HepG2 (cell line): ENCODE results near the gene ZNF562. TPM values are rescaled to one million over a fixed set of nuclear protein-coding genes. Genes with fewer than 3 reads are reported as not detected.

Experiments used
- BHLHE40 ChIP-seq: IDR thresholded peaks from 2 replicates; pipeline ENCODE4 v1.6.1; 2011; ENCODE audit warnings: low read length, improper control_type of control experiment
- CBX5 ChIP-seq: sonication (generic); formaldehyde crosslinking; IDR thresholded peaks from 2 replicates; pipeline ENCODE4 v1.4.0; 2020; ENCODE audit warnings: missing genetic modification reagents, borderline replicate concordance
- FOSL2 ChIP-seq: sonication (generic); formaldehyde crosslinking; IDR thresholded peaks from 2 replicates; pipeline ENCODE4 v1.4.0; 2020; ENCODE audit warnings: missing genetic modification reagents
- HDAC1 ChIP-seq: sonication (generic); formaldehyde crosslinking; IDR thresholded peaks from 2 replicates; pipeline ENCODE4 v1.5.1; 2020; ENCODE audit warnings: mild to moderate bottlenecking, missing genetic modification reagents
- HOXD1 ChIP-seq: sonication (generic); formaldehyde crosslinking; IDR thresholded peaks from 2 replicates; pipeline ENCODE4 v1.5.0; 2020; ENCODE audit warnings: missing genetic modification reagents
- KLF15 ChIP-seq: sonication (generic); formaldehyde crosslinking; IDR thresholded peaks from 2 replicates; pipeline ENCODE4 v1.8.1; 2023; ENCODE audit warnings: borderline replicate concordance, mild to moderate bottlenecking, inconsistent platforms, missing genetic modification reagents, mixed read lengths
- MED8 ChIP-seq: sonication (generic); formaldehyde crosslinking; IDR thresholded peaks from 2 replicates; pipeline ENCODE4 v1.8.1; 2023; ENCODE audit warnings: mild to moderate bottlenecking, missing genetic modification reagents; ENCODE audit not compliant: insufficient replicate concordance
- POGK ChIP-seq: sonication (generic); formaldehyde crosslinking; conservative IDR thresholded peaks from 2 replicates; pipeline ENCODE4 v1.8.0; 2022; ENCODE audit warnings: mild to moderate bottlenecking, moderate library complexity, missing genetic modification reagents
- SNAPC4 ChIP-seq: sonication (generic); formaldehyde crosslinking; IDR thresholded peaks from 2 replicates; pipeline ENCODE4 v1.4.0; 2020; ENCODE audit warnings: mild to moderate bottlenecking, missing genetic modification reagents
- SP2 ChIP-seq: sonication (generic); formaldehyde crosslinking; IDR thresholded peaks from 2 replicates; pipeline ENCODE4 v1.5.1; 2020; ENCODE audit warnings: mild to moderate bottlenecking, missing genetic modification reagents
- YEATS2 ChIP-seq: sonication (generic); formaldehyde crosslinking; IDR thresholded peaks from 2 replicates; pipeline ENCODE4 v1.4.0; 2020; ENCODE audit warnings: missing genetic modification reagents, borderline replicate concordance
- ZBTB21 ChIP-seq: sonication (generic); formaldehyde crosslinking; IDR thresholded peaks from 2 replicates; pipeline ENCODE4 v1.4.0; 2020; ENCODE audit warnings: missing genetic modification reagents
- ZBTB37 ChIP-seq: sonication (generic); formaldehyde crosslinking; IDR thresholded peaks from 2 replicates; pipeline ENCODE4 v1.4.0; 2020; ENCODE audit warnings: mild to moderate bottlenecking, missing genetic modification reagents
- ZNF547 ChIP-seq: sonication (generic); formaldehyde crosslinking; IDR thresholded peaks from 2 replicates; pipeline ENCODE4 v1.5.1; 2020; ENCODE audit warnings: mild to moderate bottlenecking, missing genetic modification reagents
- ZNF598 ChIP-seq: sonication (generic); formaldehyde crosslinking; IDR thresholded peaks from 2 replicates; pipeline ENCODE4 v1.5.1; 2020; ENCODE audit warnings: mild to moderate bottlenecking, missing genetic modification reagents, borderline replicate concordance
- ZSCAN29 ChIP-seq: sonication (generic); formaldehyde crosslinking; conservative IDR thresholded peaks from 2 replicates; pipeline ENCODE4 v1.4.0; 2020; ENCODE audit warnings: mild to moderate bottlenecking, missing genetic modification reagents
- polyA plus RNA-seq, 8 experiments: library from polyadenylated mRNA; depleted of rRNA in 3 of 8; stranded (reverse) in 7 of 8; unstranded in 1 of 8; fragments of >200 nt; fragmentation: Illumina TruSeq in 4 of 8; extraction: Trizol in 4 of 8; gene quantifications; 2 replicates each; pipeline versions ENCODE4 v1.2.1 to v1.2.3, GENCODE V29; 2011 to 2016; ENCODE audit warnings: low read depth in 4 of 8, missing spikeins in 1 of 8, mixed read lengths in 1 of 8; ENCODE audit not compliant: insufficient read depth in 1 of 8
- total RNA-seq, 5 experiments: library from RNA; depleted of rRNA; stranded (reverse); fragments of >200 nt; fragmentation: Illumina TruSeq; extraction: Trizol; gene quantifications; 2 replicates each; pipeline ENCODE4 v1.2.3, GENCODE V29; 2016; ENCODE audit warnings: low read depth in 1 of 5
- TF ChIP-seq, protein P1 (sequence below): sonication (generic); formaldehyde crosslinking; IDR thresholded peaks from 2 replicates; pipeline ENCODE4 v1.8.1; 2022; ENCODE audit warnings: mild to moderate bottlenecking, missing genetic modification reagents
- TF ChIP-seq, protein P2 (sequence below): sonication (generic); formaldehyde crosslinking; IDR thresholded peaks from 2 replicates; pipeline ENCODE4 v1.8.0; 2022; ENCODE audit warnings: low read depth, missing genetic modification reagents

Gene ZNF562
- total and polyA plus RNA-seq, 2 of the 13 experiments (the other 11 are each of a cell fraction or from before 2014, with no cell fraction given): 13.1 to 32.7 TPM

- TF ChIP-seq, protein P1, sequence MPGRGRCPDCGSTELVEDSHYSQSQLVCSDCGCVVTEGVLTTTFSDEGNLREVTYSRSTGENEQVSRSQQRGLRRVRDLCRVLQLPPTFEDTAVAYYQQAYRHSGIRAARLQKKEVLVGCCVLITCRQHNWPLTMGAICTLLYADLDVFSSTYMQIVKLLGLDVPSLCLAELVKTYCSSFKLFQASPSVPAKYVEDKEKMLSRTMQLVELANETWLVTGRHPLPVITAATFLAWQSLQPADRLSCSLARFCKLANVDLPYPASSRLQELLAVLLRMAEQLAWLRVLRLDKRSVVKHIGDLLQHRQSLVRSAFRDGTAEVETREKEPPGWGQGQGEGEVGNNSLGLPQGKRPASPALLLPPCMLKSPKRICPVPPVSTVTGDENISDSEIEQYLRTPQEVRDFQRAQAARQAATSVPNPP (CRISPR knock-in tag): no peak
- TF ChIP-seq FOSL2 (CRISPR knock-in tag) (peak; percentile 65), MED8 (peak; percentile 24), HDAC1 (CRISPR knock-in tag) (peak; percentile 53; the same call in 1 of the 2 replicates), BHLHE40 (no peak), CBX5 (CRISPR knock-in tag) (peak; percentile 31; the same call in 1 of the 2 replicates), ZNF547 (CRISPR knock-in tag) (0 out of 2 replicates have a peak, but pooled peaks have one; percentile 79), ZBTB21 (CRISPR knock-in tag) (no peak), ZNF598 (CRISPR knock-in tag) (no peak), SP2 (CRISPR knock-in tag) (0 out of 2 replicates have a peak, but pooled peaks have one; percentile 30), SNAPC4 (CRISPR knock-in tag) (peak; percentile 49; the same call in 1 of the 2 replicates), ZBTB37 (CRISPR knock-in tag) (0 out of 2 replicates have a peak, but pooled peaks have one; percentile 32), POGK (CRISPR knock-in tag) (peak; percentile 71; the same call in 1 of the 2 replicates), HOXD1 (CRISPR knock-in tag) (no peak), KLF15 (CRISPR knock-in tag) (no peak), YEATS2 (CRISPR knock-in tag) (peak; percentile 87), ZSCAN29 (CRISPR knock-in tag) (peak; percentile 62; the same call in 1 of the 2 replicates)
- TF ChIP-seq, protein P2, sequence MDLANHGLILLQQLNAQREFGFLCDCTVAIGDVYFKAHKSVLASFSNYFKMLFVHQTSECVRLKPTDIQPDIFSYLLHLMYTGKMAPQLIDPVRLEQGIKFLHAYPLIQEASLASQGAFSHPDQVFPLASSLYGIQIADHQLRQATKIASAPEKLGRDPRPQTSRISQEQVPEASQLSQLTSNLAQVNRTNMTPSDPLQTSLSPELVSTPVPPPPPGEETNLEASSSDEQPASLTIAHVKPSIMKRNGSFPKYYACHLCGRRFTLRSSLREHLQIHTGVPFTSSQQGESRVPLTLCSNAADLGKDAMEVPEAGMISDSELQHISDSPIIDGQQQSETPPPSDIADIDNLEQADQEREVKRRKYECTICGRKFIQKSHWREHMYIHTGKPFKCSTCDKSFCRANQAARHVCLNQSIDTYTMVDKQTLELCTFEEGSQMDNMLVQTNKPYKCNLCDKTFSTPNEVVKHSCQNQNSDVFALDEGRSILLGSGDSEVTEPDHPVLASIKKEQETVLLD (CRISPR knock-in tag): no peak
These were observed at the start of gene ZNF562 (continued) for GRCh38 chr19:9674663-9675357.
